A673 (cell line): Measurements from ENCODE around the gene ADAM19. TPM values are rescaled to one million over a fixed set of nuclear protein-coding genes. Genes with fewer than 3 reads are reported as not detected.

Experiments
- BruUV-seq: library from RNA; stranded (reverse); fragments of 400-500 nt; replicated peaks from 2 replicates; lab custom pipeline; 2021; lab: Mats Ljungman, UMichigan
- CTCF ChIA-PET: fragments of 300-600 bp; sonication (Branson Sonifier 250); formaldehyde crosslinking; loops from one replicate; lab custom pipeline; 2022; ENCODE audit warnings: antibody characterized with exemption; lab: Charles Lee
- POLR2A ChIA-PET: fragments of 300-600 bp; sonication (Branson Sonifier 250); formaldehyde crosslinking; loops from one replicate; lab custom pipeline; 2022; ENCODE audit warnings: antibody characterized with exemption; ENCODE audit not compliant: low non-redundant PET; lab: Charles Lee
- DNase-seq: peaks from one replicate; pipeline ENCODE4 v3.0.0-alpha.2; 2015; ENCODE audit warnings: low spot score
- H3K27ac ChIP-seq: fragments of 200-600 bp; sonication (generic); 2 replicates; pipeline ENCODE4 v1.5.1; 2016; ENCODE audit warnings: mixed run types, low read depth, mild to moderate bottlenecking, mixed read lengths, antibody characterized with exemption, low read length; ENCODE audit not compliant: poor library complexity, severe bottlenecking
- H3K27me3 ChIP-seq: fragments of 200-600 bp; sonication (generic); replicated peaks from 2 replicates; pipeline ENCODE4 v1.6.1; 2017; ENCODE audit warnings: mixed run types, low read depth, mild to moderate bottlenecking, mixed read lengths, antibody characterized with exemption, low read length; ENCODE audit not compliant: insufficient read depth, poor library complexity
- H3K36me3 ChIP-seq: fragments of 200-600 bp; sonication (generic); 2 replicates; pipeline ENCODE4 v1.6.1; 2016; ENCODE audit warnings: mixed run types, mild to moderate bottlenecking, mixed read lengths, antibody characterized with exemption, low read length; ENCODE audit not compliant: insufficient read depth, poor library complexity, severe bottlenecking
- H3K4me1 ChIP-seq: fragments of 200-600 bp; sonication (generic); 2 replicates; pipeline ENCODE4 v1.6.1; 2017; ENCODE audit warnings: mixed run types, mild to moderate bottlenecking, mixed read lengths, antibody characterized with exemption, low read length; ENCODE audit not compliant: insufficient read depth, poor library complexity, severe bottlenecking
- H3K4me3 ChIP-seq: fragments of 200-600 bp; sonication (generic); 2 replicates; pipeline ENCODE4 v1.5.1; 2016; ENCODE audit warnings: low read depth, mixed run types, mild to moderate bottlenecking, mixed read lengths, low read length; ENCODE audit not compliant: poor library complexity, severe bottlenecking
- H3K9me3 ChIP-seq: fragments of 200-600 bp; sonication (generic); 2 replicates; pipeline ENCODE4 v1.6.1; 2016; ENCODE audit warnings: mixed run types, low read depth, mild to moderate bottlenecking, mixed read lengths, antibody characterized with exemption, low read length; ENCODE audit not compliant: poor library complexity, severe bottlenecking
- EZH2 ChIP-seq: fragments of 200-600 bp; sonication (generic); IDR thresholded peaks from 2 replicates; pipeline ENCODE4 v1.6.1; 2017; ENCODE audit warnings: borderline replicate concordance, low read depth, mild to moderate bottlenecking, mixed read lengths, antibody characterized with exemption, low read length; ENCODE audit not compliant: poor library complexity, severe bottlenecking
- intact Hi-C: fragments of 100-400 bp; cut with micrococcal nuclease; formaldehyde crosslinking; loops from one replicate; pipeline ENCODE4 v1.10.0; 2022; ENCODE audit not compliant: unreplicated experiment
- total RNA-seq: library from RNA; stranded (reverse); gene quantifications from 2 replicates; pipeline ENCODE4 v1.2.3, GENCODE V29; 2021
- TF ChIP-seq, protein P1 (sequence below): fragments of 300-800, 200-600 bp; sonication (generic); conservative IDR thresholded peaks from 2 replicates; pipeline ENCODE4 v1.5.1; 2017; ENCODE audit warnings: low read depth, mild to moderate bottlenecking, antibody characterized with exemption, low read length, moderate library complexity, mixed read lengths

The ADAM19 gene
- total RNA-seq, 1 experiment from 2014 or later = 1.7 TPM

DNA sequence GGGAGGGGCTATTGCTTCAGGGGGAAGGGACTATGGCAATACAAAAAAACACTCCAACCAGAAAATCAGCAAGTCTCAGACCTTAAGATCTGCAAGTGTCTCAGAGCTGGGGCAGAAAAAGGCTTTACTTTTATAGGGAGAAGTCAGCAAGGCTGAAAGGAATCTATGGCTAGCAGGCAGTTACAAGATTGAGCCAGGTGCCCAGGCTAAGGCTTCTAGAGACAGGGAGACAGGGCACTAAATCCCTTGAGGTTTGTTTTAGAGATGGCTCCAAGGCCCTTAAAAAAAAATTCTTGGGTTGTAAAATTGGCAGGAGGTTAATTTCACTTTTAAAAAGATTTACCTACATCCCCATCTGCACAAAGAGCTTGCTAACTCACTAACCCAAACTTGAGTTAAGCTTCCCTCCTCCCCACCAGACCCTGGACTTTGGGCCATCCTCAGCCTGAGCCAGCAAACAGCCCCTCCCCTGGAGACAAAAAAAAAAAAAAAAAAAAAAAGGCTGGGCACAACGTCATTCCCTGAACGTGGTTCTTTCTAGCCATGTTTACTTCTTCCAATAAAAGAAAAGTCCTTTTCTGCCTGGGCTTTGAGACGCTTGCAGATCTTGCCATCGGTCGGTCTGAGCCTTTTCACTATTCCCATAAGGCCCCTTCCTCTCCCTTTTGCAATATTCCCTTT lies 97.6 kb downstream of the ADAM19 start:
- no peak for DNase-seq
- Histone ChIP-seq H3K36me3 (no peaks in the 10 kb centered on the region), H3K27ac (no peak overlapping the region), H3K4me1 (no peaks in the 10 kb centered on the region), H3K27me3 (peaks cover 4% of the 10 kb centered on the region), H3K4me3 (no peak overlapping the region), H3K9me3 (no peaks in the 10 kb centered on the region)
- TF ChIP-seq, protein P1, sequence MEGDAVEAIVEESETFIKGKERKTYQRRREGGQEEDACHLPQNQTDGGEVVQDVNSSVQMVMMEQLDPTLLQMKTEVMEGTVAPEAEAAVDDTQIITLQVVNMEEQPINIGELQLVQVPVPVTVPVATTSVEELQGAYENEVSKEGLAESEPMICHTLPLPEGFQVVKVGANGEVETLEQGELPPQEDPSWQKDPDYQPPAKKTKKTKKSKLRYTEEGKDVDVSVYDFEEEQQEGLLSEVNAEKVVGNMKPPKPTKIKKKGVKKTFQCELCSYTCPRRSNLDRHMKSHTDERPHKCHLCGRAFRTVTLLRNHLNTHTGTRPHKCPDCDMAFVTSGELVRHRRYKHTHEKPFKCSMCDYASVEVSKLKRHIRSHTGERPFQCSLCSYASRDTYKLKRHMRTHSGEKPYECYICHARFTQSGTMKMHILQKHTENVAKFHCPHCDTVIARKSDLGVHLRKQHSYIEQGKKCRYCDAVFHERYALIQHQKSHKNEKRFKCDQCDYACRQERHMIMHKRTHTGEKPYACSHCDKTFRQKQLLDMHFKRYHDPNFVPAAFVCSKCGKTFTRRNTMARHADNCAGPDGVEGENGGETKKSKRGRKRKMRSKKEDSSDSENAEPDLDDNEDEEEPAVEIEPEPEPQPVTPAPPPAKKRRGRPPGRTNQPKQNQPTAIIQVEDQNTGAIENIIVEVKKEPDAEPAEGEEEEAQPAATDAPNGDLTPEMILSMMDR = no peak
- no TSS peak for BruUV-seq
- CTCF ChIA-PET = no interaction called here
- intact Hi-C loops = loop anchor here (1.0 to 10.0 kb wide), 6 partner anchors 112 to 333 kb away; partner anchors contain the start of gene MED7
- POLR2A ChIA-PET = no interaction called here

DNA sequence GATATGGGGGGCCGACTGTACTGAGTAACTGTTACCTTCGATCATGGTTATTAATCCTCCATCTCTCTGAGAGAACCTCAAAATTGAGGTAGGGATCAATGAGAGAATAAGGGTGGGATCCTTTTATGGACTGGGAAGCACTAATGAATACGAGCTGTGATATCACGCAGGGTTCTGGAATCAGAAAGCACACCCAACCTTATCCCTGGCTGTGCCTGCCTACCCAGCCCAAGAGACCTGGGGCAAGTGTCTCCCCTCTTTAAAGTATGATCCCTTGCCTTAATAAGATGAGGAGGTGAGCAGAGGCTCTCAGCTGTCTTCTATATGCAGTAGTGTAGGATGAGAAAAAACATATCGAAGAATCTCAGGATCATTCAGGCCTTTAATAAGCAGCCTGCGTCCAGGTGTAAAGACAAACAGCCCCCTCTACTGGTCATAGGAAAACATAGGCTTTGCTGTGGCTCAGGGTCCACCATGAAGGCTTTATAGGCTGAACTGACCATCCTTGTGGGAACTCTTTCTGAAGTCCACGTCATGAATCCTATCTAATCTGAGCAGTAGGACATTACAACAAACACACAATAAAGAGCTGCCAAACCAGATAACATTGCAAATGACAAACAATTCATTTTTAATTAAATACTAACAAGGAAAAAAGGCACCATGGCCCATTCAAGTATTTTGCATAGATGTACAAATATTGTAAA lies 98.7 kb downstream of the ADAM19 start:
- TF ChIP-seq EZH2 = no peak
- TF ChIP-seq, protein P1 = peak; percentile 74
- no TSS peak for BruUV-seq
- H3K4me3 ChIP-seq = no peak overlapping the region
- no peaks in the 10 kb centered on the region for H3K9me3 ChIP-seq
- DNase-seq = peak; percentile 72
- peaks cover 4% of the 10 kb centered on the region for H3K27me3 ChIP-seq
- ChIA-PET POLR2A (no interaction called here), CTCF (interaction anchor here (0.6 to 1.2 kb wide), 2 partner anchors 120 to 134 kb away, joined by 3 to 7 read pairs; no protein-coding TSS in a partner anchor)
- H3K4me1 ChIP-seq = no peaks in the 10 kb centered on the region
- H3K36me3 ChIP-seq = no peaks in the 10 kb centered on the region
- intact Hi-C loops = loop anchor here (1.0 to 10.0 kb wide), 6 partner anchors 111 to 332 kb away; partner anchors contain the start of gene MED7
- no peak overlapping the region for H3K27ac ChIP-seq

DNA sequence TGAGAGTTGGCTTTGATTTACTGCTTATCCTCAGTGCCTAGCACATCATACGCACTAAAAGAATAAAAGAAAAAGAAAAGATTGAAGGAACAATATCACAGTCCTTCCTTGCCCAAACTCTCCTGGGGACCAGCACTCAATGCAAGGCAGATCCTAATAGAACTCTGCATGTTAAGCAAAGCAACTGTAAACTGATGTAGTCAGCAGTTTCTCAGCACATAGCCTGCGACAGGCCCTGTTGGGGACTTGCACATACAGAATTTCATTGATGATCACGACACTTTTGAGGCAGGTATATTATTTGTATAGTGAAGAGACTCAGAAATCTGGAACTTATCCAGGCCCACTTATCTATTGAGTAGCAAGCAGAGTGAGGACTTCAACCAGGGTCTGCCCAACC lies 100.1 kb downstream of the ADAM19 start:
- peaks cover 4% of the 10 kb centered on the region for H3K27me3 ChIP-seq
- no peaks in the 10 kb centered on the region for H3K4me1 ChIP-seq
- H3K4me3 ChIP-seq = no peak overlapping the region
- intact Hi-C loops = loop anchor here (5.0 to 10.0 kb wide), 4 partner anchors 148 to 331 kb away; partner anchors contain the start of gene MED7
- no peak for DNase-seq
- ChIA-PET CTCF (no interaction called here), POLR2A (no interaction called here)
- H3K36me3 ChIP-seq = no peaks in the 10 kb centered on the region
- no TSS peak for BruUV-seq
- H3K27ac ChIP-seq = no peak overlapping the region
- no peaks in the 10 kb centered on the region for H3K9me3 ChIP-seq
- TF ChIP-seq, protein P1 = no peak
